Measurements from ENCODE around the gene ERMARD.

ERMARD gene

GRCh38 chr6:169746556-169746955 is 4.9 kb upstream of the ERMARD start:
- no peaks in the 10 kb centered on the region for H3K79me1 ChIP-seq (replicated peaks; ENCODE audit: low read length, poor library complexity, severe bottlenecking)
- H2AFZ ChIP-seq (ENCODE audit: low read depth, low read length) = no peak overlapping the region
- H2BK15ac ChIP-seq (ENCODE audit: low read depth, poor library complexity, severe bottlenecking) = no peak overlapping the region
- H3K9ac ChIP-seq (ENCODE audit: low read length) = no peak overlapping the region
- H3K4me1 ChIP-seq (ENCODE audit: control insufficient read depth, insufficient read depth, low read depth, low read length) = no peaks in the 10 kb centered on the region
- H3K23ac ChIP-seq (ENCODE audit: low read length in 2 of 2) = no peak overlapping the region
- H2BK120ac ChIP-seq (ENCODE audit: low read depth, low read length) = no peak overlapping the region
- H3K14ac ChIP-seq (ENCODE audit: low read length in 2 of 2) = no peak overlapping the region
- no peak overlapping the region for H3K4me2 ChIP-seq (ENCODE audit: low read length, poor library complexity, severe bottlenecking)
- 91% methylated on average over 1 of the region's 1 CpG for WGBS
- H2BK5ac ChIP-seq (ENCODE audit: low read depth, low read length, poor library complexity, severe bottlenecking) = no peak overlapping the region
- no peak overlapping the region for H4K8ac ChIP-seq (ENCODE audit: low read length)
- H3K36me3 ChIP-seq (ENCODE audit: control insufficient read depth in 1 of 2, insufficient read depth in 2 of 2, low read depth in 1 of 2, low read length in 2 of 2) = no peaks in the 10 kb centered on the region
- H3K27me3 ChIP-seq (ENCODE audit: control insufficient read depth in 1 of 2, insufficient read depth in 1 of 2, low read length in 2 of 2) = no peaks in the 10 kb centered on the region
- H3K18ac ChIP-seq (ENCODE audit: low read depth in 1 of 2, low read length in 2 of 2) = no peak overlapping the region
- DNase-seq = no peak
- H2AK5ac ChIP-seq (ENCODE audit: low read length, severe bottlenecking) = no peak overlapping the region
- no peak overlapping the region for H4K91ac ChIP-seq (ENCODE audit: low read length)
- H3K9me3 ChIP-seq (ENCODE audit: control insufficient read depth, low read length) = no peaks in the 10 kb centered on the region
- H2BK12ac ChIP-seq (ENCODE audit: low read length in 2 of 2) = no peak overlapping the region
- no peak overlapping the region for H3K27ac ChIP-seq (ENCODE audit: low read length, poor library complexity, severe bottlenecking)
- no peak overlapping the region for H3K4me3 ChIP-seq (ENCODE audit: insufficient read depth in 1 of 2, low read depth in 1 of 2, low read length in 2 of 2)
- H3K4ac ChIP-seq (ENCODE audit: low read depth in 1 of 2, low read length in 2 of 2) = no peak overlapping the region

DNA sequence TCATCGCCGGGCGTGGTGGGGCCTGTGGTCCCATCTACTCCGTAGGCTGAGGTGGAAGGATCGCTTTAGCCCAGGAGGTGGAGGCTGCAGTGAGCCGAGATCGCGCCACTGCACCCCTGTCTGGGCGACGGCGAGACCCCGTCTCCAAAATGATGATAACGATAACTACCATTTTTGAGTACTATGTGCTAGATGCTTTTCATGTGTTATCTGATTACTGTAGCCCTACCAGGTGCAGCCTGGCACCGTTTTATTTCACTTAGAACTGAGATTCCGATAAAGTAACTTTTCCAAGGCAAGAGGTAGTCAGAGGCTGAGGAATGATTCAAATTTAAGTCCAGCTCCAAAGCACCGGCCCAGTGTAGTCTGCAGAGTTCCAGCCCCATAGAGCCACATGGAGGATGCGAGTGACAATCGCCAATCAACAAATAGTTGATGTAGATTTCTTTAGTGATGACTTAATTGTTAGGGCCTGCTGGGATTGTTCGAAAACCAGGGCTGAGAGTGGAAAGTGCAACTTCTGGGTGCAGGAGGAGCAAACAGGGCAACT is 727 bp downstream of the ERMARD start:
- Histone ChIP-seq H3K27me3 (ENCODE audit: control insufficient read depth in 1 of 2, insufficient read depth in 1 of 2, low read length in 2 of 2) (no peaks in the 10 kb centered on the region), H2BK5ac (ENCODE audit: low read depth, low read length, poor library complexity, severe bottlenecking) (no peak overlapping the region), H3K36me3 (ENCODE audit: control insufficient read depth in 1 of 2, insufficient read depth in 2 of 2, low read depth in 1 of 2, low read length in 2 of 2) (peaks cover 0 to 18% of the 10 kb centered on the region in 2 experiments), H3K4me3 (ENCODE audit: insufficient read depth in 1 of 2, low read depth in 1 of 2, low read length in 2 of 2) (peak overlapping the region; percentile 86 to 99), H3K9me3 (ENCODE audit: control insufficient read depth, low read length) (no peaks in the 10 kb centered on the region), H3K23ac (ENCODE audit: low read length in 2 of 2) (no peak overlapping the region), H3K4me1 (ENCODE audit: control insufficient read depth, insufficient read depth, low read depth, low read length) (peaks cover 3% of the 10 kb centered on the region), H2AK5ac (ENCODE audit: low read length, severe bottlenecking) (peak overlapping the region; percentile 62), H2BK12ac (ENCODE audit: low read length in 2 of 2) (no peak overlapping the region), H4K8ac (ENCODE audit: low read length) (peak overlapping the region; percentile 86), H3K4me2 (ENCODE audit: low read length, poor library complexity, severe bottlenecking) (peak overlapping the region; percentile 61), H4K91ac (ENCODE audit: low read length) (peak overlapping the region; percentile 55), H2BK15ac (ENCODE audit: low read depth, poor library complexity, severe bottlenecking) (no peak overlapping the region), H2BK120ac (ENCODE audit: low read depth, low read length) (no peak overlapping the region), H3K27ac (ENCODE audit: low read length, poor library complexity, severe bottlenecking) (peak overlapping the region; percentile 78), H2AFZ (ENCODE audit: low read depth, low read length) (peak overlapping the region; percentile 92), H3K14ac (ENCODE audit: low read length in 2 of 2) (peak overlapping the region; percentile 2 to 99), H3K9ac (ENCODE audit: low read length) (peak overlapping the region; percentile 95), H3K18ac (ENCODE audit: low read depth in 1 of 2, low read length in 2 of 2) (peak overlapping the region; percentile 92 to 95), H3K4ac (ENCODE audit: low read depth in 1 of 2, low read length in 2 of 2) (peak overlapping the region; percentile 55 to 69), H3K79me1 (replicated peaks; ENCODE audit: low read length, poor library complexity, severe bottlenecking) (peaks cover 16% of the 10 kb centered on the region)
- peak; percentile 23 for DNase-seq
- WGBS = 12% methylated on average over 15 of the region's 19 CpGs

GRCh38 chr6:169755162-169755561 is 3.7 kb downstream of the ERMARD start:
- Histone ChIP-seq H3K36me3 (ENCODE audit: control insufficient read depth in 1 of 2, insufficient read depth in 2 of 2, low read depth in 1 of 2, low read length in 2 of 2) (peaks cover 12 to 48% of the 10 kb centered on the region in 2 experiments), H3K4ac (ENCODE audit: low read depth in 1 of 2, low read length in 2 of 2) (no peak overlapping the region), H3K79me1 (replicated peaks; ENCODE audit: low read length, poor library complexity, severe bottlenecking) (peaks cover 16% of the 10 kb centered on the region), H2BK12ac (ENCODE audit: low read length in 2 of 2) (no peak overlapping the region), H2BK120ac (ENCODE audit: low read depth, low read length) (no peak overlapping the region), H3K9me3 (ENCODE audit: control insufficient read depth, low read length) (no peaks in the 10 kb centered on the region), H2BK5ac (ENCODE audit: low read depth, low read length, poor library complexity, severe bottlenecking) (no peak overlapping the region), H3K9ac (ENCODE audit: low read length) (no peak overlapping the region), H4K8ac (ENCODE audit: low read length) (no peak overlapping the region), H3K18ac (ENCODE audit: low read depth in 1 of 2, low read length in 2 of 2) (no peak overlapping the region), H2BK15ac (ENCODE audit: low read depth, poor library complexity, severe bottlenecking) (no peak overlapping the region), H3K4me1 (ENCODE audit: control insufficient read depth, insufficient read depth, low read depth, low read length) (peaks cover 3% of the 10 kb centered on the region), H3K27ac (ENCODE audit: low read length, poor library complexity, severe bottlenecking) (no peak overlapping the region), H2AFZ (ENCODE audit: low read depth, low read length) (no peak overlapping the region), H3K14ac (ENCODE audit: low read length in 2 of 2) (no peak overlapping the region), H4K91ac (ENCODE audit: low read length) (no peak overlapping the region), H3K4me2 (ENCODE audit: low read length, poor library complexity, severe bottlenecking) (no peak overlapping the region), H3K27me3 (ENCODE audit: control insufficient read depth in 1 of 2, insufficient read depth in 1 of 2, low read length in 2 of 2) (no peaks in the 10 kb centered on the region), H3K4me3 (ENCODE audit: insufficient read depth in 1 of 2, low read depth in 1 of 2, low read length in 2 of 2) (no peak overlapping the region), H3K23ac (ENCODE audit: low read length in 2 of 2) (no peak overlapping the region), H2AK5ac (ENCODE audit: low read length, severe bottlenecking) (no peak overlapping the region)
- DNase-seq = no peak
- 90% methylated on average over 6 of the region's 6 CpGs for WGBS

GRCh38 chr6:169763308-169763707 is 11.9 kb downstream of the ERMARD start:
- H3K18ac ChIP-seq (ENCODE audit: low read depth in 1 of 2, low read length in 2 of 2) = no peak overlapping the region
- no peak overlapping the region for H3K4me2 ChIP-seq (ENCODE audit: low read length, poor library complexity, severe bottlenecking)
- H3K9ac ChIP-seq (ENCODE audit: low read length) = no peak overlapping the region
- no peak for DNase-seq
- no peak overlapping the region for H2AK5ac ChIP-seq (ENCODE audit: low read length, severe bottlenecking)
- peaks cover 2% of the 10 kb centered on the region for H3K79me1 ChIP-seq (replicated peaks; ENCODE audit: low read length, poor library complexity, severe bottlenecking)
- H3K14ac ChIP-seq (ENCODE audit: low read length in 2 of 2) = no peak overlapping the region
- H4K91ac ChIP-seq (ENCODE audit: low read length) = no peak overlapping the region
- no peak overlapping the region for H2AFZ ChIP-seq (ENCODE audit: low read depth, low read length)
- H3K4ac ChIP-seq (ENCODE audit: low read depth in 1 of 2, low read length in 2 of 2) = no peak overlapping the region
- H3K4me3 ChIP-seq (ENCODE audit: insufficient read depth in 1 of 2, low read depth in 1 of 2, low read length in 2 of 2) = no peak overlapping the region
- H3K23ac ChIP-seq (ENCODE audit: low read length in 2 of 2) = no peak overlapping the region
- H3K36me3 ChIP-seq (ENCODE audit: control insufficient read depth in 1 of 2, insufficient read depth in 2 of 2, low read depth in 1 of 2, low read length in 2 of 2) = peaks cover 39 to 98% of the 10 kb centered on the region in 2 experiments
- no peak overlapping the region for H2BK12ac ChIP-seq (ENCODE audit: low read length in 2 of 2)
- no peaks in the 10 kb centered on the region for H3K9me3 ChIP-seq (ENCODE audit: control insufficient read depth, low read length)
- no peak overlapping the region for H2BK5ac ChIP-seq (ENCODE audit: low read depth, low read length, poor library complexity, severe bottlenecking)
- H2BK120ac ChIP-seq (ENCODE audit: low read depth, low read length) = no peak overlapping the region
- WGBS = 89% methylated on average over 10 of the region's 10 CpGs
- no peak overlapping the region for H4K8ac ChIP-seq (ENCODE audit: low read length)
- peaks cover 4% of the 10 kb centered on the region for H3K4me1 ChIP-seq (ENCODE audit: control insufficient read depth, insufficient read depth, low read depth, low read length)
- H2BK15ac ChIP-seq (ENCODE audit: low read depth, poor library complexity, severe bottlenecking) = no peak overlapping the region
- H3K27ac ChIP-seq (ENCODE audit: low read length, poor library complexity, severe bottlenecking) = no peak overlapping the region
- no peaks in the 10 kb centered on the region for H3K27me3 ChIP-seq (ENCODE audit: control insufficient read depth in 1 of 2, insufficient read depth in 1 of 2, low read length in 2 of 2)

All from mesenchymal stem cell (in vitro differentiated cells and primary cell).